ENCODE data around the gene SMIM27. TPM values are rescaled to one million over a fixed set of nuclear protein-coding genes. Genes with fewer than 3 reads are reported as not detected.

The SMIM27 gene
- total RNA-seq, 1 experiment from 2014 or later: 15.7 TPM

DNA sequence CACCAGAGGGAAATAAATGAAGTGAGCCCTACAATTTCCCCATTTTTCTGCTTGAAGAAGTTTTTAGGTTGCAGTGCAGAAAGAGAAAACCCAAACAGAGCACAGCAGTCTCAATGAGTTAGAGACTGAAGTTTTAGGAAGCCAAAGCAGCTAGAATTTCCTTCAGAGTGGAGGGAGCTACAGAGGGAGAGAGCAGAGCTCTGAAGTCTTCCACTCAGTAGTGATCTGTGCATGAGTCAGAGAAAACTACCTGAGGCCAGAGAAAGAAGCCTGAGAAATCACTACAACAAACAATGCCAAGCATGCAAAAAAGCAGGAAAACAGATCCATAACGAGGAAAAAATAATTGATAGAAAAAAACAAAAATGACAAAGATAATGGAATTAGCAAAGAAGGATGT lies 38.8 kb downstream of the SMIM27 start:
- H3K4me1 Mint-ChIP-seq: no peaks in the 10 kb centered on the region
- H3K23ac ChIP-seq (ENCODE audit: insufficient read length, low read depth, low read length): no peak overlapping the region
- H3K9ac ChIP-seq (ENCODE audit: extremely low read depth, insufficient read length, low read length): no peak overlapping the region

More for the DNA sequence above, 38.8 kb downstream of the SMIM27 start:
- Histone ChIP-seq H3K14ac (ENCODE audit: insufficient read depth, low read length) (no peak overlapping the region), H3K27ac (ENCODE audit: insufficient read length, low read depth, low read length) (no peak overlapping the region), H2BK20ac (ENCODE audit: low read depth, low read length, poor library complexity, severe bottlenecking) (no peak overlapping the region), H3K9me3 (ENCODE audit: control insufficient read depth, low read depth, low read length) (no peaks in the 10 kb centered on the region), H2BK15ac (ENCODE audit: low read depth, low read length) (no peak overlapping the region), H4K91ac (ENCODE audit: insufficient read length, low read depth, low read length) (no peak overlapping the region), H2AFZ (ENCODE audit: low read length) (no peak overlapping the region), H3T11ph (ENCODE audit: low read length) (no peak overlapping the region), H2BK120ac (ENCODE audit: low read depth, low read length, poor library complexity, severe bottlenecking) (no peak overlapping the region), H3K4me1 (ENCODE audit: insufficient read depth, low read length) (no peaks in the 10 kb centered on the region), H3K79me2 (ENCODE audit: insufficient read depth, low read length) (no peaks in the 10 kb centered on the region), H4K8ac (replicated peaks; ENCODE audit: insufficient read length, low read depth, low read length) (no peak overlapping the region), H3K4ac (ENCODE audit: low read depth, low read length) (no peak overlapping the region), H4K20me1 (ENCODE audit: control insufficient read depth, insufficient read depth, insufficient read length) (no peaks in the 10 kb centered on the region), H4K5ac (ENCODE audit: insufficient read length, low read depth, low read length) (no peak overlapping the region), H3K79me1 (ENCODE audit: insufficient read depth, low read depth, low read length, poor library complexity, severe bottlenecking) (no peaks in the 10 kb centered on the region), H3K56ac (ENCODE audit: insufficient read length, low read depth, low read length) (no peak overlapping the region), H2BK5ac (ENCODE audit: insufficient read length, low read length) (no peak overlapping the region), H2BK12ac (ENCODE audit: insufficient read length, low read depth, low read length) (no peak overlapping the region), H2AK5ac (ENCODE audit: insufficient read length, low read length) (no peak overlapping the region), H3K23me2 (ENCODE audit: insufficient read length, low read depth, low read length, poor library complexity, severe bottlenecking) (no peaks in the 10 kb centered on the region), H3K4me2 (ENCODE audit: insufficient read depth, insufficient read length, low read length) (no peak overlapping the region), H3K27me3 (ENCODE audit: insufficient read depth, low read length) (no peaks in the 10 kb centered on the region), H3K18ac (ENCODE audit: insufficient read length, low read depth, low read length) (no peak overlapping the region)
- TF ChIP-seq, protein P1, sequence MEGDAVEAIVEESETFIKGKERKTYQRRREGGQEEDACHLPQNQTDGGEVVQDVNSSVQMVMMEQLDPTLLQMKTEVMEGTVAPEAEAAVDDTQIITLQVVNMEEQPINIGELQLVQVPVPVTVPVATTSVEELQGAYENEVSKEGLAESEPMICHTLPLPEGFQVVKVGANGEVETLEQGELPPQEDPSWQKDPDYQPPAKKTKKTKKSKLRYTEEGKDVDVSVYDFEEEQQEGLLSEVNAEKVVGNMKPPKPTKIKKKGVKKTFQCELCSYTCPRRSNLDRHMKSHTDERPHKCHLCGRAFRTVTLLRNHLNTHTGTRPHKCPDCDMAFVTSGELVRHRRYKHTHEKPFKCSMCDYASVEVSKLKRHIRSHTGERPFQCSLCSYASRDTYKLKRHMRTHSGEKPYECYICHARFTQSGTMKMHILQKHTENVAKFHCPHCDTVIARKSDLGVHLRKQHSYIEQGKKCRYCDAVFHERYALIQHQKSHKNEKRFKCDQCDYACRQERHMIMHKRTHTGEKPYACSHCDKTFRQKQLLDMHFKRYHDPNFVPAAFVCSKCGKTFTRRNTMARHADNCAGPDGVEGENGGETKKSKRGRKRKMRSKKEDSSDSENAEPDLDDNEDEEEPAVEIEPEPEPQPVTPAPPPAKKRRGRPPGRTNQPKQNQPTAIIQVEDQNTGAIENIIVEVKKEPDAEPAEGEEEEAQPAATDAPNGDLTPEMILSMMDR (conservative IDR thresholded peaks at IDR 0.05): no peak
- no peak overlapping the region for H3K4me3 Mint-ChIP-seq
- WGBS (ENCODE audit: extremely low coverage, insufficient read length, low lambda C conversion rate): no CpG with 5 or more reads among the region's 1 CpG
- H3K36me3 Mint-ChIP-seq (ENCODE audit: insufficient read depth in 1 of 3, low read depth in 3 of 3): no peaks in the 10 kb centered on the region
- peaks cover under 1% of the 10 kb centered on the region for H3K27me3 Mint-ChIP-seq (ENCODE audit: low read depth)
- H3K9me3 Mint-ChIP-seq: peaks cover 1 to 10% of the 10 kb centered on the region in 2 experiments; a peak in 3 of 5 replicates
- no peak for DNase-seq
- H3K27ac Mint-ChIP-seq: no peak overlapping the region
